ENCODE measurements around the gene EIF1B.

EIF1B gene

DNA sequence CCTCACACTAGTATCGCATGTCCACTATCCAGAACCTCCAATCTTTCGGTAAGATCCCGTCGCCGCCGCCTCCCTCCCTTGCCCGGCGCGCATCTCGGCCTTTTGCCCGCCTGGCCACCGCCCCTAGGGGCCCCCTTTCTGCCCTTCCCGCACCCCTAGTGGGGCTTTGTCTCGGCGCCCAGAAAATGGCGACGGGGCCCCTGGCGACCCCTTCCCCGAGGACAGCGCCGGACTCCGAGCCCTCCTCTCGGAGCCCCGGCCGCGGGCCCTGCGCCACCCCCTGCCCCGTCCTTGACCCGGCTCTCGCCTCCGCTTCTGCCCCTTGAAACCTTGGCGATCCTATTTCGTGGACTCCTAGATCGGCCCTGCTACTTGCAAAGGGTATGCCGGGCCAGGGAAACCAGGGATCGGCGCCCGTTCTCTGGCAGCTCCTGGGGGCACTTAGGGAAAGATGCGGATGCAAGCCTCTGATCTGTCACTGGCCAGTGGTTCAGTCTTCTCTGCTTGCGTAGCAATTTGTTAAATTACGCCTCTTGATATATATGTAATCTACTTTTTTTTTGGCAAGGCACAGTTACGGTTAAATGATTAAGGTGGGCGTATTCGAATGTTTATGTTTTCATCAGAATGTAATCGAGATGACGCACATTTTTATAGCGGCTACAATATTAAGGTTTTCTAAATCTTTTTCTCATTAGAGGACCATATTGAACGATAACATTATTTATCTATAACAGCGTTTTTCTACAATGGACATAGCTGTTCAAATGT, 603 bp downstream of the EIF1B start:
- DNase-seq, result no peak

DNA sequence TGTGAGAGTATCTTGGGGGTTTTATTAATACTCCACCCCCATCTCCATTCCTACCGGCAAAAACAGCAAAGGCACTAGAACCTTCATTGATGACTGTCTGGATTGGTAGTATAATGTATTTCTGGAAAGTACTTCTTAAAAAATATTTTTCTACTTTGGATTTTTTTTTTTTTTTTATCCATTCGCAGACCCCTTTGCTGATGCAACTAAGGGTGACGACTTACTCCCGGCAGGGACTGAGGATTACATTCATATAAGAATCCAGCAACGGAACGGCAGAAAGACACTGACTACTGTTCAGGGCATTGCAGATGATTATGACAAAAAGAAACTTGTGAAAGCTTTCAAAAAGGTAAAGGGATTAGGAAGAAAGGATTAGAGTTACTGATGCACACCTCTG, 1.2 kb downstream of the EIF1B start:
- DNase-seq, result no peak

DNA sequence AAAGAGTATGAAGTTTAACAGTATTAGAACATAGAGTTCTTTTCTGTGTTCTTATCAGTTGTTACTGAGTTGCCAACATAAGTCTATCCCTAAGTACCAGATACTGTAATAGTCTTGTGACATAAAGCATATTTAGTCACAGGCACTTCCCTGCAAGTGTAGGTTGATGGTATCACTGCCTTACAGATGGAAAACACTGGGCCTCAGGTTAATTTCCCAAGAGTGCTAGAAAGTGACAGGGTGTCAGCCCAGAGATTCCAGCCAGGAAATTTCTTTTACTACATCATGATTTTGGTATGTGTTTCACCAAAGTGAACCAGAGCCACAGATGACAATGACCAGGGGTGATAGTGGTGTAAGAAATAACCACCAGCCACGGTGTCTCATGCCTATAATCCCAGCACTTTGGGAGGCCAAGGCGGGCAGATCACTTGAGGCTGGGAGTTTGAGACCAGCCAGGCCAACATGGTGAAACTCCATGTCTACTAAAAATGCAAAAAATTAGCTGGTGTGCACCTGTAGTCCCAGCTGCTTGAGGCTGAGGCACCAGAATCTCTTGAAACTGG, 3.2 kb downstream of the EIF1B start:
- no peak for DNase-seq

DNA sequence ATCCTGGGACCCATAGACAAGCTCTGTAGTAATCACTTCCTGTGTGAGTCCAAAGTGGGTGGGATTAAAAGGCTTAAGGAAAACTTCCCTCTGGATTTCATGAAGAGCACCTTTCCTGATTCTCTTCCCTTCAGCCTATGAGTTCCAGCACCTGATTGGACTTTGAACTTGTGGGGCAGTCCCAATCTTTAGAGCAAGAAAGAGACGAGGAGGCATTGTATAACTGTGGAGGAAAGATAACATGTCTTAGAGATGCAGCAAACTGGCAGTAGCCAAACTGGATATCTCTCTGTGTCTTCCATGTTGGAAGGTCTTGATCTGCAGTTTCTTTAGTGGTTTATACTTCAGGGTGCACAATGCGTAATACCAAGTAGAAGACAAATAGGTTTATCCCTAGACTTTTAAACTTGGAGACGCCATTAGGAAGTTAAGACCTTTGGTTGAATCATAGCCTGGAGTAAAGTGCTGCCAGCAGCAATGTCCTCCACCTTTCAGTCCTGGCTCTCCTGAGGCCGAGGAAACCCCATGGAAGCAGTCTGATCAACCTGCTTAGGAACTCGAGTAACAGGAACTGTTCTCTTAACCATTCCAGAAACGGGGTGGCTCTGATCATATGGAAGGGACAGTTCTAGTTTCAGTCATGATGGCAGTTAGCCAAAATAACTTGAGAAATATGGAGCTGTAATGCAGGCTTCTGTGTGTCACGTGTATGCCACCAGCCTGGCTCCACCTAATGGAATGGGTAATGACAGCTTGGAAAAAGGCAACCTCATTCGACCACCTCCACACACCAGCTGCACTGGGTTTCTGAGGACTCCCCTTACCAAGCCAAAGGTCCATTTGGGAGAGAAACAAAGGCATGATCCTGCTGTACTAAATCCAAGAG, 4.7 kb downstream of the EIF1B start:
- DNase-seq, result no peak

DNA sequence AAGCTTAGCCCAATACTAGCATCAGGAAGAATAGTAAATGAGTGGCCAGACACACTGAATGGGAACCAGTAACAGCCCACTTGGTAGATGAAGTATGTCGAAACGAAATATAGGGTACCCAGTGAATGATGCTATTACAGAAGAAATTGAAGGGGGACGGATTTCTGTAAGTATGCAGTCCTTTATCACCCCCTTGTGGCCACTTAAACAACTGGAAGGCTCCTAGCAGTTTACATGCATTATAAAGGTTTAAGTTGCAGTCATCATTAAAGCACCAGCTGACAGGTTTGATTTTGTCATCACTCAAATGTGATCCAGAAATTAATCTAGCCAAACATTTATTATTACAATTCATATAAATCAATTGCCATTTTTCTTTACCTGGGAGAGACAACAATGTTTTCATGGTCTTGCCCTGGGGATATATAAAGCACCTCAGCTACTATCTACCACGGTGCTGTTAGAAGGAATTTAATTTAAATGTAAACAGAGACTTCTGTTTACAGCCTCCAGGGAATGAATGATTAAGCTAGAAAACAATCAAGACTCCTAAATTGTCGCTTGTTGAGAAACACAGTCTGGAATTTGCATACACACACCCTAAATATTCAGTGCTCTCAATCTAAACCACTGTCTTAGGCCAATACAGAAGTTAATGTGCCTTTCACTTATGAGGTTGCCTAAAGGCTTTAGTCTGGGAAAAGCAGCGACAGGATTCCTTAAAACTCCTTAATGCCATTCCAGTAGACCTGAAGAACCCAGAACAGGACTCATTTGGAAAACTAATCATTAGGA, 7.8 kb downstream of the EIF1B start:
- DNase-seq, result no peak

DNA sequence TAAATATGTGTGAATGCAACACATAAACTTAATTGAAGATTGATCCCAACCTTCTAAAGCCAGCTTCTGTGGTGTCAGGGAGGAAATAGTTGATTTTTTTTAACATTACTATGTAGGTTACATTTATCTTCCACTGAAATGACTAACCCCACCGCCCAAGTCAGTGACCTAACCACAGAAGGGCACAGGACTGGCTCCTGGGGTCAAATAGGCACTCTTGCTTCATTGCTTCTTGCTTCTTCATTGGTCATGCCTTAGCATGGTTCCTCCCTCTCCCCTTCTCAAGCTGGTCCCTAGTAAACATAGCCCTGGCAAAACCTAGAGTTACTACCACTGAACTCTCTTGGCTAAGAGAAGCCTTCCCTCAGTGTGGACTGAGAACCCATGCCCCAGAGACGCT, 12.3 kb downstream of the EIF1B start:
- no peak for DNase-seq

DNA sequence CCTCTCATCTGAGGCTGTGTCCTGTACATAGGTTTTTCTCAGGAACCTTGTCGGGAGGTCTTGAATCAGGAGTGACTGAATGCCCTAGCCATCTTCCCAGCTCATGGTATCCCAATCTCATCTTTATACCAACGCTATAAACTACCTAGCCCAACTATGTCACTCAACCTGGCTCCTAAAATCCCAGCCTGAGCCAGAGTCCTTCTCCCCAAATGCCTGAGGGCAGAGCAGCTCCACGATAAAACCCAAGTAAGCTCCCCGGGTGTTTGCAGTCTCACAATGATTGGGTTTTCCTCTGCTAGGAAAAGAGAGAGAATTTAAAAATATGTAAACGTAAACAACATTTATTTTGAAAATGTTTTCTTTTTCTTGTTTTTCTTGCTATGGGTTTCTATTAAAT, 14.4 kb downstream of the EIF1B start:
- no peak for DNase-seq

DNA sequence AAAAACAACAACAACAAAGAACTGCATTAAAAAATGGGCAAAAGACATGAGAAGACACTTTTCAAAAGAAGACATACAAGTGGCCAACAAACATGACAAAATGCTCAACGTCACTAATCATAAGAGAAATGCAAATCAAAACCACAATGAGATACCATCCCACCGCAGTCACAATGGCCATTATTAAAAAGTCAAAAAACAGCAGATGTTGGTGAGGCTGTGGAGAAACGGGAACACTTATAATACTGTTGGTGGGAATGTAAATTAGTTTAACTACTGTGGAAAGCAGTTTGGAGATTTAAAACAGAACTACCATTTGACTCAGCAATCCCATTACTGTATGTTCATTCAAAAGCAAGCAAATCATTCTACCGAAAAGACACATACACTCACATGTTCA, 15.1 kb downstream of the EIF1B start:
- DNase-seq, result no peak

DNA sequence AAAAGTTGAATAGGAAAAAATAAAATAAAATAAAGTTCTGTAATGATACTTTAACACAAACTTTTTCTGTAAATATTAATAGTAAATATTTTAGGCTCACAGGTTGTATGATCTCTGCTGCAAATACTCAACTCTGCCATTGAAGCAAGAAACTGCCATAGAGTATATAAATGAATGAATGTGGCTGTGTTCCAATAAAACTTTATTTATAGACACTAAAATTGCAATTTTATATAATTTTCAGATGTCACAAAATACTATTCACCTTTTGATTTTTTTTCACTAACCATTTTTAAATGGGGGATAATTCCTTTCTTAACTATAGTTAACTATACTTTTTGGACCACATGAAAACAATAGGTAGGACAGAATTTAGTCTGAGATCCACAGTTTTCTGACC, 16.0 kb downstream of the EIF1B start:
- no peak for DNase-seq

DNA sequence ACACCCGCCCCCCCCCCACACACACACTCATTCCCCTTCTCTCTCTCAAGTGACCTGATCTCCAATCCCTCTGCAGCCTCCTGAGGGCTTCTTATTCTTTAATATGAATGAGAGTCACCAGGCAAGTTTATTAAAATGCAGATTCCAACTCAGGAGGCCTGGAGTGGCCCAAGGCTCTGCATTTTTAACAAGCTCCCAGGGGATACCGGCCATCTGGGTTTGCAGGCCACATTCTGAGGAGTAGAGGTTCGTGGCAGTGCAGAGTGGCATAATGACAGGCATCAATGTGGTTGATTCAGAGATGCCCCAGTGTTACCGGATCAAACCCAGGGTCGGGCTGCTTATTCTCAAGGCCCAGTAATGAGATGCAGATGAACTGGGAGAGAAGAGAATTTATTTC, 18.9 kb downstream of the EIF1B start:
- no peak for DNase-seq

DNA sequence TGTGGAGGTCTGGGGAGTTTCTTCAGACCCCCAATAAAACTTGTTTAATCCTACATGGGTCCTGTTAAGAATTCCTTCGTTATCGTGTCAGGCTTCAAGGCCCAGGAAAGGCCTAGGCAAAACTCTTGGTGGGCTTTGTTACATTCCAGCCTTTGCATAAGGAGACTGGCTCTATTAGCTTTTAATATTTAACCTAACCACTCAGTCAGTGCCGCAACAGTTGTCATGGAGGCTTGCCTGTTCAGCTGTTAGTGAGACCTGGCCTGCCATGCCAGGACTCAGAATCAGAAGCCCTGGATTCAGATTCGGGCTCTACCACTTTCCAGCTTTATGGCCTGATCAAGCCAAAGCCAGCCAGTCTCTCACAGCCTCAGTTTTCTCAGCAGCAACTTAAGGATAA, 19.6 kb downstream of the EIF1B start:
- DNase-seq, result no peak

DNA sequence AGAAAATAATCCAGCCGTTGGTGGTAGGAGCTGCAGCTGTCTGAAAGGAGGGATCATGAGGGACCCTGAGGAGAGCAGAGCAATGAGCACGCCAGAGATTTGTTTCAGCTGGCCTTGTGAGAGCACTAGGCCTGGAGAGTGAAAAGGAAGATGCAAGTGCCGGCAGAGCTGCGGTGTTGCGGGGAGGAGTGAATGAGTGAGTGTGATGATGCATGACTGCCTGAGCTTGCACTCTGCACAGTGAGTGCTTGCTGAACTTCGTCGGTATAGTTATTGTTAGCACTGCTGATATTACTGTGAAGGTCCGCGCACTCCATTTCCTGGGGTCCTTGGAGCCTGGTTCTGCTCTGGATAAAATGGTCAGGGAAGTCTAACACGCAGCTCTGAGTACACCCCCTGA, 23.2 kb downstream of the EIF1B start:
- DNase-seq, result no peak

DNA sequence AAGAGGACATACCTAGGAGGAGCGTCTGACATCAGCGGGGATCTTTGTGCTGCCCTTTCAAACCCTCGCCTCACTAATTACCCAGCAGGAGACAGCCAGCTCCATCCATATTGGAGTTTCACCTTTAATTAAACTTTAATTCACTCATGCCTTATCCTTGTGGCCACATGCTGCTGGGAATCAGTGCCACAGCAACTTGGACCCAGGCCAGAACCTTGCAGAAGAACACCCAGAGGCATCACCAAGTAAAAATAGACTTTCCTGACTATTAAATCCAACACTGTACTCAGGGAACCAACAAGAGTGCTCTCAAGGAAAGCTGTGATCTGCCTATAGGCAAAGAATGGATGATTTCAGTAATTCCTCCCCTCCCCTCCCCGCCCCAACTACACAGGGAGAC, 23.9 kb downstream of the EIF1B start:
- no peak for DNase-seq

DNA sequence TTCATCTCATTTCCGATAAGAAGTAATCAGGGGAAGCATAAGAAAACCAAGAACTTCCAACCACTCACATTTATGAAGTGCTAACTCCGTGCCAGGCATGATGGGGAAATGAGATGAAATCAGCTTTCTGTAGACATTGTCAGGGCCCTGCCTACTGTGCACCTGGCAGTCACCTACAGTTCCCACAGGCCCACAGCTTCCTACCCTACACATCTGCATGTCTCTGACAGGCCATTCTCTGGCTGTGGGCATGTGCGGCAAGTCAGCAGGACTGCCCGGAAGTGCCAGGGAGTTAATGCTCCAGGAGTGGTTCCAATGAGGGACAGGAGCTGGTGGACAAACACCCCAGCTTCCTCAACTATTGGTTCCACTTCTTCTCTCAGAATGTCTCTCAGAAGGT, 24.3 kb downstream of the EIF1B start:
- DNase-seq, result no peak

DNA sequence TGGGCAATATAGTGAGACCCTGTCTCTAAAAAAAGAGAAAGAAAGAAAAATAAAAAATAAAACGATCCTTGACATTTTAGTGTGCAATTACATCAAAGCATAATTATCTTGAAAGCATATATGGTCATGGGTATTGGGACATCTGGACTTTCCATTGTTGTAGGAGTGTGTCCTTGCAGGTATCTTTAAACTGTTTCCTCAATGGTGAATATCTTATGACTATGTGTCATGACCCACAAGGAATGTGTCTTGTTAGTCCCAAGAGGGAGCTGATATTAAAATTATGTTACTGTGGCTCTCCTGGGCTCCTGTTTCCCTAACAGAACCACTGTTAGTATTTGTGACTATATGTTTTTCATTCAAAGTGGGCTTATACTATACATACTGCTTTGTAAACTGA, 26.6 kb downstream of the EIF1B start:
- DNase-seq, result no peak

DNA sequence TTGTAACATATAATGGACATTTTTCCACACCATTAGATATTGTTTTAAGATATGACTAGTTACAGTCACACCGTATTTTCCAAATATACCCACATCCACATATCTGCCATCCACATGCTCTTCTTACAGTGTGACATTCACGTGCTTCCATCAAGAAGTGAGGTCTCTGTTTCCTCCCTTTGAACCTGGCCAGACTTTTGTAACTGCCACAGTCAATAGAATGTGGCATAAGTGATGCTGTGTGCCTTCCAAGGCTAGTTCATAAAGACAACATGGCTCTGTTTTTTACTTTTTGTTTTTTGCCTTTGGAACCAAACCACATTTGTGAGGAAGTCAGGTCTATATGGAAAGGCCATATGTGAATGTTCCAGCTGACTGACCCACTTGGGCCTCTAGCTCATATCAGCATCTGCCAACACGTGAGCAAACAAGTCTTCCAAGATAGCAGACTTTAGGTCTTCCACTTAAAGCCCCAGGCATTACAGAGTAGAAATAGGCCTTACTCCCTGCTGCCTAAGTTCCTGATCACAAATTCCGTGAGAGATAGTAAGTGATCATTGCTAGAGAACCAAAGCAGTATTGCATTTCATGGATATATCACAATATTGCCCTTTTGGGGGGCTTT, 27.1 kb downstream of the EIF1B start:
- DNase-seq, result no peak

DNA sequence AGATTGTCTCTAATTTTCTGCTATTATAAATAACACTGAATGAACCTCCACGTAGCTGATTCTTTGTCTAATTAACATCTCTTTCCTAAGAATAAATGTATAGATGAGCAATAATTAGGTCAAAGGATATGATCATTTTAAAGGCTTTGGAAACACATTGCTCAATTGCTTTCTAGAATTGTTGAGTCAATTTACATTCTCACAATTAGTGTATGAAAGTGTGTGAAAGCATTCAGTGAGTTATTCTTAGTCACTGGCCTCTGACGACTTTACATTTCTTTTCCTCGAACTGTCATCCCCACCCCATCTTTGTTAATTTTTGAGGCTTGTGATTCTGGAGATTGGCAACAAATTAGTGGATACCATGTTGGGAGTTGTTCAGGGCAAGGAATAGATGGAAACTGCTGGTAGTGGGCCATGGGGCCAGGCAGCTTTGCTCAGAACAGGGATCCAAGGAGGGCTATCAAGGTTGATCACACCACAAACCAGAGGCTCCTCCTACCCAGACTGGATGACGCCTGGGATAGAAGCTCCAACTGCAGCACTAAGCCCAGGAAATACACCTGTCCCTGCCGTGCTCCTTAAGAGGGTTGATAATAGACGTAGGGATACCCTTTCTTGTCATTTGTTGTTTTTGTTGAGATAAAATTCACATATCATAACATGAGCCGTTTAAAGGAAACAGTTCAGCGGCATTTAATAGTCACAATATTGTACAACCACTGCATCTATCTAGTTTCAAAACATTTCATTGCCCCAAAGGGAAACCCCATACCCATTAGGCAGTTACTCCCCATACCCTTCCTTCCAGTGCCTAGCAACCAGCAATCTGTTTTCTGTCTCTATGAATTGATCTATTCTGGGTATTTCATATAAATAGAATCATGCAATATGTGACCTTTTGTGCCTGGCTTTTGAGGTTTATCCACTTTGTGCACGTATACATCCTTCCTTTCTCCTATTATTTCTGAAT, 27.9 kb downstream of the EIF1B start:
- DNase-seq, result no peak

DNA sequence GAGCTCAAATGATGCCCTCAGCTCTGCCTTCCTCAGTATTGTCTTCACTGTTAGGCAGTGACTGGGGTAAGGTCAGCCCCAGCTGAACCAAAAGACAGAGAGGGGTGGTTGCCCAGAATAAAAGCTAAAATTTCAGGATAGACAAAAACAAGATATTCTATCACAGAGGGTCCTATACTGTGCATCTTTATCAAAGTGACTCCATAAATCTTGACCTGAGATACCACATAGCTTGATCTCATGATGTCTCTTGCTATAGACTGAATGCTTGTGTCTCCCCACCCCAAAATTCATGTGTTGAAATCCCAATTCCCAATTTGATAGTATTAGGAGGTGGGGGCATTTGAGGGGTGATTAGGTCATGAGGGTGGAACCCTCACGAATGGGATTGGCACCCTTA, 30.4 kb downstream of the EIF1B start:
- DNase-seq, result no peak

DNA sequence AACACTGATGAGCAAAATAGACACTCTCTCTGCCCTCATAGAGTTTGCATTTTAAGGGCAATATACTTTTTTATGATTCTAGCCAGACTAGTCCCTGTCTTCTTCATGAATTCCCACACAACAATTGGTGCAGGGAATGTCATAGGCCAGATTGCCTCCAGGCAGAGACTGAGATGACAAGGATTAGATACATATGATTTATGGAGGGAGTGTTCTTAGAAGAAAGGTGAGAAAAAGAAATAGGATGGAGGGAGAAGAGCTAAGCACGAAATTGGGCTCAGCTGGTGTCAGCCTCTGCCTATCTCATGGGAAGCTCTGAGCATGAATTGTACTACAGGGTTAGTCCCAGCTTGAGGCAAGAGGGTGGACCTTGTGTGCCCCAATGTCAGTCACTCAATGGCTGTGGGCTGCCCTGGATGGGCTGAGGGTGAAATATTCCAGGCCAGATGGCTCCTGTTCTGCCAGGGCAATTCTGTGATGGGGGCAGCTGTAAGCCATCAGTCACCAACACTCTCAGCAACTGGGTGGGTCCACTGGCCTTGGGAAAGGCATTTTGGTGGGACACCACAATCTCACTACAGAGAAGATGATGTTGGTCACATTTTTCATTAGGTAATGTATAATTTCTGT, 31.1 kb downstream of the EIF1B start:
- no peak for DNase-seq

DNA sequence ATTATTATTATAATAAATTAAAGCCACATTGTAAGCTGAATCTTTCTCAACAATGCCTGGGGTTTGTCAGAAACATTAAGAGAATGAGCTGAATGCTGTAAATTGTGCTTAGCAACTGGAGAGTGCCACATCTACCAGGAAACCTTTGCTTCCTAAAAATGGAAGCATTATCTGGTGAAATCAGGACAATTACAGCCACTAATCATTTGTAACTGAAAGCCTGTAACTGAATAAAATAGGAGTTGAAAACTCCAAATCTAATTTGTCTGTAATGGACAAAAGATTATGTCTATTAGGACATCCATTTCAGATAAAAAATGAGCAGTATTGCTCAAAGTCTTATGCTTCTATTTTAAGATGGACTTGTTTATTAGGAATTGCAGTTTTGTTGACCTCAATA, 32.2 kb downstream of the EIF1B start:
- no peak for DNase-seq

DNA sequence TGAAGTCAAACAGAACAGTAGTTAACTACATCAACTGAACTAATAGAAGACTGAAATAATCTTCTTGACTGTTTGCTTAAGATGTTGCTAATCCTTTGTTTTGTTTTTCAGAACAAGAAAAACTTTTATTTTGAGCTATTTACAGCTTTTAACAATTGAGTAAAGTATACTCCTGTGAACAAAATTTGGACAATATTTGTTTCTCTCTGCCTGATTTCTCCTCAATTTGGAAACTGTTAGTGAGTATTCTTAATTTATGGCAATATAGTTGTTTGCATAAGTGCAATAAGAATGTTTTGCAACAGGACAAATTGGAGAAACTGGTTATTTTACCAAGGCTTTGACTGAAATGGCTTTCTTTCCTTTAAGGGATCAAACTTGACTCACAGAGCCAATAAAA, 41.0 kb downstream of the EIF1B start:
- no peak for DNase-seq
